Lung (tissue), 12 donors: ENCODE measurements around the gene PACS1. TPM values are rescaled to one million over a fixed set of nuclear protein-coding genes. Genes with fewer than 3 reads are reported as not detected.

Experiments
- ATAC-seq: fragments of 200-7000 bp; cut with Tn5 transposase; one replicate; pipeline ENCODE4 v1.9.1; 2020; ENCODE audit warnings: moderate number of reproducible peaks; ENCODE audit not compliant: insufficient read depth, low FRiP score
- DNase-seq, 3 donors: peaks; one replicate each; pipeline ENCODE4 v3.0.0-alpha.2; 2013 to 2017
- H3K27ac ChIP-seq, 2 donors: one replicate each; pipeline ENCODE4 v1.5.1; 2013; ENCODE audit warnings: mild to moderate bottlenecking in 2 of 2, moderate library complexity in 2 of 2, control low read depth in 1 of 2, inconsistent platforms in 1 of 2, low read depth in 1 of 2, low read length in 1 of 2
- H3K27me3 ChIP-seq, 3 donors: one replicate each; pipeline ENCODE4 v1.5.1; 2013; ENCODE audit warnings: low read length in 2 of 3; ENCODE audit not compliant: control insufficient read depth in 3 of 3, insufficient read depth in 3 of 3
- H3K36me3 ChIP-seq, 4 donors: one replicate each; pipeline ENCODE4 v1.5.1; 2013; ENCODE audit warnings: low read length in 4 of 4, mild to moderate bottlenecking in 1 of 4, moderate library complexity in 1 of 4; ENCODE audit not compliant: control insufficient read depth in 4 of 4, insufficient read depth in 4 of 4
- H3K4me1 ChIP-seq, 5 donors: one replicate each; pipeline ENCODE4 v1.5.1; 2013; ENCODE audit warnings: low read length in 5 of 5, mild to moderate bottlenecking in 2 of 5, moderate library complexity in 1 of 5; ENCODE audit not compliant: control insufficient read depth in 5 of 5, insufficient read depth in 5 of 5
- H3K4me3 ChIP-seq: one replicate; pipeline ENCODE4 v1.5.1; 2013; ENCODE audit warnings: mild to moderate bottlenecking, control low read depth, moderate library complexity
- H3K9ac ChIP-seq, 2 donors: one replicate each; pipeline ENCODE4 v1.5.1; 2013; ENCODE audit warnings: low read length in 2 of 2, control low read depth in 1 of 2; ENCODE audit not compliant: insufficient read depth in 1 of 2
- H3K9me3 ChIP-seq, 4 donors: one replicate each; pipeline ENCODE4 v1.5.1; 2013; ENCODE audit warnings: low read length in 3 of 4, mild to moderate bottlenecking in 1 of 4, moderate library complexity in 1 of 4; ENCODE audit not compliant: control insufficient read depth in 4 of 4, insufficient read depth in 3 of 4
- WGBS, 2 donors: extraction: QIAGEN DNeasy Blood & Tissue Kit; methylation state at CpG; one replicate each; pipeline ENCODE4 v1.1.7; 2013; 5-methylcytosine and 5-hydroxymethylcytosine counted together
- polyA plus RNA-seq, 2 donors: library from polyadenylated mRNA; stranded (reverse); fragments of 200-250 nt; gene quantifications; one replicate each; pipeline ENCODE4 v1.2.1, GENCODE V29; 2013
- total RNA-seq, 2 donors: library from RNA; depleted of rRNA in 1 of 2; stranded (reverse); fragments of >200 nt in 1 of 2; gene quantifications; one replicate each; pipeline ENCODE4 v1.2.1, GENCODE V29; 2014 to 2021
- TF ChIP-seq, protein P1 (sequence below): IDR thresholded peaks from 2 replicates; pipeline ENCODE4 v1.5.1; 2012; ENCODE audit warnings: mild to moderate bottlenecking; ENCODE audit errors: control extremely low read depth, extremely low read depth
- donor health status: control.
- donor health status: control.
- donor health status: Bipolar disorder and iron deficiency.
- donor health status: healthy.
- donor health status: DM: yes; HTN: yes; CAD: no.

Gene PACS1
- total and polyA plus RNA-seq, 4 donors, result 22.2 to 48.8 (median 34.7) TPM

DNA sequence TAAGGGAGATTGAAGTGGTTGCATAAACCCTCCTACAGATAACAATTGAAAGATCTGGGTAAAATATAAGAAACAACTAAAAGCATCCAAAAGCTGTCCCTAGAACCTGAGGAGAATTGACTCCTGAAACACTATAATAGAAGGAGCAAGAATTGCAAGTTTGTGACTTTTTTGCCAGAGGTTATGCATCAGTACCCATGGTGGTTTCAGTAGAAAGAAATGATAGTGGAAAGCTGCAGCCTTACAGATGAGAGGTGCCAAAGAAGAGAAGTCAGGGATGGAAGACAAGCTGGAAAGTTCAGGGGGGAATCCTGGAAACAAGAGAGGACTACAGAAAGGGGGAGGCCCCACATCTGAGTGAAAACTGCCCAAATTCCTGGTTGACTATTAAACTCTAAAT, 80.7 kb downstream of the PACS1 start:
- DNase-seq (no peak), ATAC-seq (no peak)
- Histone ChIP-seq H3K4me1 (peaks cover 0 to 2% (median 0%) of the 10 kb centered on the region in 5 donors), H3K36me3 (peaks cover 0 to 3% (median 0%) of the 10 kb centered on the region in 4 donors), H3K27ac (no peak overlapping the region), H3K9me3 (no peaks in the 10 kb centered on the region), H3K9ac (no peak overlapping the region), H3K4me3 (no peak overlapping the region), H3K27me3 (no peaks in the 10 kb centered on the region)
- TF ChIP-seq, protein P1, sequence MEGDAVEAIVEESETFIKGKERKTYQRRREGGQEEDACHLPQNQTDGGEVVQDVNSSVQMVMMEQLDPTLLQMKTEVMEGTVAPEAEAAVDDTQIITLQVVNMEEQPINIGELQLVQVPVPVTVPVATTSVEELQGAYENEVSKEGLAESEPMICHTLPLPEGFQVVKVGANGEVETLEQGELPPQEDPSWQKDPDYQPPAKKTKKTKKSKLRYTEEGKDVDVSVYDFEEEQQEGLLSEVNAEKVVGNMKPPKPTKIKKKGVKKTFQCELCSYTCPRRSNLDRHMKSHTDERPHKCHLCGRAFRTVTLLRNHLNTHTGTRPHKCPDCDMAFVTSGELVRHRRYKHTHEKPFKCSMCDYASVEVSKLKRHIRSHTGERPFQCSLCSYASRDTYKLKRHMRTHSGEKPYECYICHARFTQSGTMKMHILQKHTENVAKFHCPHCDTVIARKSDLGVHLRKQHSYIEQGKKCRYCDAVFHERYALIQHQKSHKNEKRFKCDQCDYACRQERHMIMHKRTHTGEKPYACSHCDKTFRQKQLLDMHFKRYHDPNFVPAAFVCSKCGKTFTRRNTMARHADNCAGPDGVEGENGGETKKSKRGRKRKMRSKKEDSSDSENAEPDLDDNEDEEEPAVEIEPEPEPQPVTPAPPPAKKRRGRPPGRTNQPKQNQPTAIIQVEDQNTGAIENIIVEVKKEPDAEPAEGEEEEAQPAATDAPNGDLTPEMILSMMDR, result no peak

DNA sequence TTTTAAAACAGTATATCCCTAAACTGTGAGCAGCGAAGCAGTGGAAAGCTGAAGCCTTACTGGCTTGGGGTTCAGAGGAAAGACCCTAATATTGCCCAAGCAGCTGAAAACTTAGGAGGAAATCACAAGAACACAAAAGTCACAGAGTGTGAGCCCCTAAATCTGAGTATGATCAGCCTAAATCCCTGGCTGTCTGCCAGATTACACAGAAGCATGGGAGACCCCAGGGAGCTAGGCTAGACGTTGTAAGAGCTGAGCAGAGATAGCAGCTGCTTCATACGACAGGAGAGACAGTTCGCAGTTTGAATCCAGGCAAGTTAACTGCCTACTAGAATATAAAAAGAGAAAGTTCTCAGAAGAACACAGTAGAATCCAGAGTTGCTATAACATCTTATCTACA, 81.2 kb downstream of the PACS1 start:
- no peak overlapping the region for H3K27ac ChIP-seq
- no peak overlapping the region for H3K4me3 ChIP-seq
- WGBS, 2 donors, result 83 to 88% methylated on average over 4 of the region's 4 CpGs
- peaks cover 0 to 2% (median 0%) of the 10 kb centered on the region in 5 donors for H3K4me1 ChIP-seq
- no peak overlapping the region for H3K9ac ChIP-seq
- peaks cover 0 to 3% (median 0%) of the 10 kb centered on the region in 4 donors for H3K36me3 ChIP-seq
- H3K9me3 ChIP-seq, result no peaks in the 10 kb centered on the region
- TF ChIP-seq, protein P1, result no peak
- no peaks in the 10 kb centered on the region for H3K27me3 ChIP-seq
- ATAC-seq (no peak), DNase-seq (peak in 1 of 3 donors; percentile 27)

DNA sequence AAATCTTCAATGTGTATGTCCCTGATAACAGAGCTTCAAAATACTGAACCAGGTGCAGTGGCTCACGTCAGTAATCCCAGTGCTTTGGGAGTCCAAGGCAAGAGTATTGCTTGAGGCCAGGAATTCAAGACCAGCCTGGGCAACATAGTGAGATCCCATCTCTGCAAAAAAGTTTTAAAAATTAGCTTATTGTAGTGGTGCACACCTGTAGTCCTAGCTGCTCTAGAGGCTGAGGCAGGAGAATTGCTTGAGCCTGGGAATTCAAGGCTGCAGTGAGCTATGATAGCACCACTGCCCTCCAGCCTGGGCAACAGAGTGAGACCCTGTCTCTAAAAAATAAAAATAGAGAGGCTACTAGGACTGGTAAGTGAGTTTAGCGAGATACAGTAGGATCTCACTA, 84.0 kb downstream of the PACS1 start:
- H3K27ac ChIP-seq, result no peak overlapping the region
- no peak for ATAC-seq
- TF ChIP-seq, protein P1, result no peak
- H3K27me3 ChIP-seq, result no peaks in the 10 kb centered on the region
- H3K4me1 ChIP-seq, result peaks cover 0 to 2% (median 0%) of the 10 kb centered on the region in 5 donors
- peaks cover 0 to 3% (median 0%) of the 10 kb centered on the region in 4 donors for H3K36me3 ChIP-seq
- no peak for DNase-seq
- 94 to 95% methylated on average over 2 of the region's 2 CpGs for WGBS, 2 donors
- H3K9me3 ChIP-seq, result no peaks in the 10 kb centered on the region
- no peak overlapping the region for H3K4me3 ChIP-seq
- no peak overlapping the region for H3K9ac ChIP-seq
